Osteoblast (primary cell): ENCODE measurements around the gene CDH4. TPM values are rescaled to one million over a fixed set of nuclear protein-coding genes. Genes with fewer than 3 reads are reported as not detected.

Source experiments
- DNase-seq: peaks from one replicate; pipeline ENCODE4 v3.0.0; 2011; ENCODE audit warnings: low spot score, mixed read lengths; ENCODE audit not compliant: insufficient read length; ENCODE audit errors: missing footprints
- H2AFZ ChIP-seq: 2 replicates; pipeline ENCODE4 v1.6.0; 2011; ENCODE audit warnings: mild to moderate bottlenecking, low read length
- H3K27ac ChIP-seq: 2 replicates; pipeline ENCODE4 v1.5.1; 2011; ENCODE audit warnings: mild to moderate bottlenecking, low read depth, low read length, moderate library complexity
- H3K27me3 ChIP-seq: 2 replicates; pipeline ENCODE4 v1.6.0; 2012; ENCODE audit warnings: mild to moderate bottlenecking, control low read depth, inconsistent platforms, low read length, moderate library complexity; ENCODE audit not compliant: insufficient read depth
- H3K36me3 ChIP-seq: 2 replicates; pipeline ENCODE4 v1.5.1; 2011; ENCODE audit warnings: mild to moderate bottlenecking, low read length, control low read depth, moderate library complexity; ENCODE audit not compliant: insufficient read depth
- H3K4me1 ChIP-seq: 2 replicates; pipeline ENCODE4 v1.5.1; 2011; ENCODE audit warnings: mild to moderate bottlenecking, low read length, control low read depth, moderate library complexity; ENCODE audit not compliant: insufficient read depth
- H3K4me2 ChIP-seq: 2 replicates; pipeline ENCODE4 v1.6.0; 2011; ENCODE audit warnings: mild to moderate bottlenecking, low read length; ENCODE audit not compliant: insufficient read depth
- H3K4me3 ChIP-seq: fragments of 200-600 bp; sonication (generic); 3 replicates; pipeline ENCODE4 v1.5.1; 2012; ENCODE audit warnings: mild to moderate bottlenecking, low read length, inconsistent platforms; ENCODE audit not compliant: insufficient read depth
- H3K79me2 ChIP-seq: 2 replicates; pipeline ENCODE4 v1.6.0; 2012; ENCODE audit warnings: mild to moderate bottlenecking, low read length, control low read depth, inconsistent platforms; ENCODE audit not compliant: insufficient read depth
- H3K9me3 ChIP-seq: 2 replicates; pipeline ENCODE4 v1.5.1; 2011; ENCODE audit warnings: low read depth, low read length, control low read depth
- H4K20me1 ChIP-seq: 2 replicates; pipeline ENCODE4 v1.6.0; 2012; ENCODE audit warnings: mild to moderate bottlenecking, low read length, control low read depth; ENCODE audit not compliant: insufficient read depth
- total RNA-seq: library from RNA; depleted of rRNA; stranded (reverse); fragments of >200 nt; gene quantifications from 2 replicates; pipeline ENCODE4 v1.2.3, GENCODE V29; 2012
- TF ChIP-seq, protein P1 (sequence below): IDR thresholded peaks from 2 replicates; pipeline ENCODE4 v1.5.1; 2011; ENCODE audit warnings: mild to moderate bottlenecking, low read depth, low read length, moderate library complexity; ENCODE audit errors: extremely low read depth

CDH4 gene
- total RNA-seq, 1 donor = 1.1 TPM

GRCh38 chr20:61464307-61465303 lies 212.5 kb downstream of the CDH4 start:
- Histone ChIP-seq H3K79me2 (no peaks in the 10 kb centered on the region), H3K27me3 (no peaks in the 10 kb centered on the region), H2AFZ (no peak overlapping the region), H3K4me2 (no peak overlapping the region), H4K20me1 (no peaks in the 10 kb centered on the region), H3K27ac (no peak overlapping the region), H3K4me3 (no peak overlapping the region), H3K9me3 (no peaks in the 10 kb centered on the region), H3K4me1 (no peaks in the 10 kb centered on the region), H3K36me3 (no peaks in the 10 kb centered on the region)
- DNase-seq = no peak
- TF ChIP-seq, protein P1, sequence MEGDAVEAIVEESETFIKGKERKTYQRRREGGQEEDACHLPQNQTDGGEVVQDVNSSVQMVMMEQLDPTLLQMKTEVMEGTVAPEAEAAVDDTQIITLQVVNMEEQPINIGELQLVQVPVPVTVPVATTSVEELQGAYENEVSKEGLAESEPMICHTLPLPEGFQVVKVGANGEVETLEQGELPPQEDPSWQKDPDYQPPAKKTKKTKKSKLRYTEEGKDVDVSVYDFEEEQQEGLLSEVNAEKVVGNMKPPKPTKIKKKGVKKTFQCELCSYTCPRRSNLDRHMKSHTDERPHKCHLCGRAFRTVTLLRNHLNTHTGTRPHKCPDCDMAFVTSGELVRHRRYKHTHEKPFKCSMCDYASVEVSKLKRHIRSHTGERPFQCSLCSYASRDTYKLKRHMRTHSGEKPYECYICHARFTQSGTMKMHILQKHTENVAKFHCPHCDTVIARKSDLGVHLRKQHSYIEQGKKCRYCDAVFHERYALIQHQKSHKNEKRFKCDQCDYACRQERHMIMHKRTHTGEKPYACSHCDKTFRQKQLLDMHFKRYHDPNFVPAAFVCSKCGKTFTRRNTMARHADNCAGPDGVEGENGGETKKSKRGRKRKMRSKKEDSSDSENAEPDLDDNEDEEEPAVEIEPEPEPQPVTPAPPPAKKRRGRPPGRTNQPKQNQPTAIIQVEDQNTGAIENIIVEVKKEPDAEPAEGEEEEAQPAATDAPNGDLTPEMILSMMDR = no peak

GRCh38 chr20:61475729-61476128 lies 223.7 kb downstream of the CDH4 start:
- H3K79me2 ChIP-seq = no peaks in the 10 kb centered on the region
- H2AFZ ChIP-seq = no peak overlapping the region
- H3K4me1 ChIP-seq = no peaks in the 10 kb centered on the region
- no peak for DNase-seq
- no peaks in the 10 kb centered on the region for H3K27me3 ChIP-seq
- H3K9me3 ChIP-seq = no peaks in the 10 kb centered on the region
- no peak overlapping the region for H3K4me2 ChIP-seq
- no peak overlapping the region for H3K27ac ChIP-seq
- TF ChIP-seq, protein P1 = no peak
- no peak overlapping the region for H3K4me3 ChIP-seq
- no peaks in the 10 kb centered on the region for H4K20me1 ChIP-seq
- no peaks in the 10 kb centered on the region for H3K36me3 ChIP-seq

DNA sequence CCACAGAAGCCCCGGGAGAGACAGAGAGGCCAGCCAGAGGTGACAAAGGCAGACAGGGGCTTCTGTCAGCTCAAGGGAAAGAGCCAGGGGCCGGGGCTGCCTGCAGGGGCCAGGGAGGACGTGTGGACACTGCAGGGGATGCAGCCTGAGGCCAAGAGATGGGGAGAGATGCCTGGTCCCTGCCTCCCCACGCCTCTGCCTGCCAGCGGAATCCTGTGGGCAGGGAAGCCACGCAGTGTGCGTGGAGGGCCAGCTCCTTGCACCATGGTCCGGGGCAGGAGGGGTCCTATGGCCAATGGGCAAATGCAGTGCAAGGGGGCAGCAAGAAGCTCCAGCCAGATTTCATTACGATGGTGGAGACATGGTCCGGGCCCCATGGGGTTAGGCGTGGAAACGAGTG lies 224.9 kb downstream of the CDH4 start:
- no peak for DNase-seq

DNA sequence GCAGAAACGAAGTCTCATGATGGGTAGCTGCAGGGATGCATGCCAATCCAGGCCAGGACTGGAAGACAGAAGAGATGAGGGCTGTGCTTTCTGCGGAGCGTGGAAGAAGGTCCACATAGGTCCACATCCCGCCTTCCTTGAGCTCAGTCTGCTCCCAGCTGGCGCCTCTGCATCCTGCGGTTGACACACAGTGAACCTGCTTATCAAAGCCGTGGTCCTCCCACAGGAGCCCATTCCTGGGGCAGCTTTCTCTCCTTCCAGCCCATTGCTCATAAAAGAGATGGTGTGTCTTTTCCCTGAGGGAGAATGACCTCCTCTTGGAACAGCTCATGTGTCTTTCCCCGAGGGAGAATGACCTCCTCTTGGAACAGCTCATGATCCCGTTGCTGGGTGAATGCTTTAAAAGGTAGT lies 225.4 kb downstream of the CDH4 start:
- Histone ChIP-seq H3K36me3 (no peaks in the 10 kb centered on the region), H3K4me1 (no peaks in the 10 kb centered on the region), H4K20me1 (no peaks in the 10 kb centered on the region), H3K4me2 (no peak overlapping the region), H2AFZ (no peak overlapping the region), H3K79me2 (no peaks in the 10 kb centered on the region), H3K27me3 (no peaks in the 10 kb centered on the region), H3K27ac (no peak overlapping the region), H3K4me3 (no peak overlapping the region), H3K9me3 (no peaks in the 10 kb centered on the region)
- TF ChIP-seq, protein P1 = no peak
- no peak for DNase-seq

More for the DNA sequence above, 224.9 kb downstream of the CDH4 start:
- H3K27ac ChIP-seq = no peak overlapping the region
- no peaks in the 10 kb centered on the region for H3K27me3 ChIP-seq
- H3K4me2 ChIP-seq = no peak overlapping the region
- no peaks in the 10 kb centered on the region for H3K4me1 ChIP-seq
- no peak overlapping the region for H3K4me3 ChIP-seq
- no peaks in the 10 kb centered on the region for H3K36me3 ChIP-seq
- no peaks in the 10 kb centered on the region for H4K20me1 ChIP-seq
- TF ChIP-seq, protein P1 = no peak
- H3K9me3 ChIP-seq = no peaks in the 10 kb centered on the region
- H2AFZ ChIP-seq = no peak overlapping the region
- H3K79me2 ChIP-seq = no peaks in the 10 kb centered on the region
